Mucosa of descending colon (tissue), 3 donors: ENCODE data around the gene FIGN. TPM values are rescaled to one million over a fixed set of nuclear protein-coding genes. Genes with fewer than 3 reads are reported as not detected.

Experiments
- ATAC-seq: fragments of 200-7000 bp; cut with Tn5 transposase; one replicate; pipeline ENCODE4 v1.9.1; 2020; ENCODE audit warnings: mild to moderate bottlenecking, moderate library complexity
- DNase-seq, 3 donors: peaks; one replicate each; pipeline ENCODE4 v3.0.0-alpha.2; 2020
- H3K36me3 ChIP-seq: fragments of 200-600 bp; one replicate; pipeline ENCODE4 v1.8.0; 2021; ENCODE audit warnings: low read depth, mild to moderate bottlenecking
- H3K4me1 ChIP-seq: fragments of 200-600 bp; one replicate; pipeline ENCODE4 v1.8.0; 2021; ENCODE audit warnings: low read depth, mild to moderate bottlenecking
- H3K4me3 ChIP-seq: fragments of 200-600 bp; one replicate; pipeline ENCODE4 v1.8.0; 2021; ENCODE audit warnings: mild to moderate bottlenecking
- H3K9me3 ChIP-seq: fragments of 200-600 bp; one replicate; pipeline ENCODE4 v1.8.0; 2021; ENCODE audit warnings: mild to moderate bottlenecking
- intact Hi-C, 2 donors: fragments of 100-400 bp; cut with DNase I in 1 of 2; cut with micrococcal nuclease in 1 of 2; formaldehyde crosslinking; loops; one replicate each; pipeline versions ENCODE4 v1.11.0 to v1.11.1; 2022; cut with DNase I, micrococcal nuclease
- total RNA-seq, 3 donors: library from RNA; stranded (reverse); fragmentation: NEBNext Ultra II Directional in 2 of 3; extraction: Animal tissue kit (Norgen Biotek cat#: 25700) in 2 of 3; gene quantifications; one replicate each; pipeline versions ENCODE4 v1.2.1 to v1.2.4, GENCODE V29; 2021 to 2023
- TF ChIP-seq, protein P1 (sequence below): fragments of 200-600 bp; IDR thresholded peaks from one replicate; pipeline ENCODE4 v1.8.0; 2022; ENCODE audit warnings: antibody characterized with exemption, mild to moderate bottlenecking
- donor health status: DM: no; HTN: no; CAD: no; lungs with moderate emphysema.
- donor health status: DM: no; HTN: no; CAD: no.
- donor health status: DM: no; HTN: yes; CAD: no.

Gene FIGN
- total RNA-seq, 3 donors from 2014 or later = 0.84 to 4.1 (median 1.4) TPM

DNA sequence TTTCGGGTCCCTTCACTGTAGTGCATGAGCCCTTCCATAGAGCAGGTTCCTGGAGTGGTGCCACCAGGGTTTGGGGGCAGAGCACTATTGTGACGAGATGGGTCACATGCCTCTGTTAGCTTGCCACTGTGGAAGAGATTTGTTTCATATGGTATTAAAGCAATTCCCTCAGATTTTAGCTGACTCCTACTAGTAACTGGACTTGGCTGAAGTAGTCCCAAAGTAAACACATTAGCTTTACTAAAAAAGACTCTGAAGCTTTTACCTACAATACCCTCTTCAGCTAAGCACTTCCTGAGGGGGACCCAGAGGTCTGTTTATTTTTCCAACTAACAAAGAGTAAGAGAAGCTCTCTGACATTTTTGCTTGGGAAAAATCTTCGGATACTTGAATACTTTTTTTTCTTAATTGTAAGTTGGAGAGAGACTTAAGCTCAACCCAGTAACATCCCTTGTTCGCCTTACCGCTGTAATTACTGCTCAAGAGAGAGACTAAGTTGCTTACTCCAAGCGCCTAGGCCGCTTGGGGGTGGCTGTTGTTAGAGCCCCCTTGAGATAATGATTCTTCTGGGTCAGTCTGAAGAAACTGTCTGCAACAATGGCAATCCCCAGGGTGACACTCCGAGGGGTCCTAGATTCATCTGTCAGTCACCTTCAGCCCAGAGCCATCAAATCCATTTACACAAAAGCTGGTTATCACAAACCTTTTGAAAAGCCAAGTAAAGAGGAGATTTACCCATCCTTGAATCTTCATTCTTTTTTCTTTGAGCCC is 177.4 kb downstream of the FIGN start:
- Histone ChIP-seq H3K9me3 (no peaks in the 10 kb centered on the region), H3K4me1 (no peaks in the 10 kb centered on the region), H3K4me3 (no peak overlapping the region), H3K36me3 (no peaks in the 10 kb centered on the region)
- TF ChIP-seq, protein P1, sequence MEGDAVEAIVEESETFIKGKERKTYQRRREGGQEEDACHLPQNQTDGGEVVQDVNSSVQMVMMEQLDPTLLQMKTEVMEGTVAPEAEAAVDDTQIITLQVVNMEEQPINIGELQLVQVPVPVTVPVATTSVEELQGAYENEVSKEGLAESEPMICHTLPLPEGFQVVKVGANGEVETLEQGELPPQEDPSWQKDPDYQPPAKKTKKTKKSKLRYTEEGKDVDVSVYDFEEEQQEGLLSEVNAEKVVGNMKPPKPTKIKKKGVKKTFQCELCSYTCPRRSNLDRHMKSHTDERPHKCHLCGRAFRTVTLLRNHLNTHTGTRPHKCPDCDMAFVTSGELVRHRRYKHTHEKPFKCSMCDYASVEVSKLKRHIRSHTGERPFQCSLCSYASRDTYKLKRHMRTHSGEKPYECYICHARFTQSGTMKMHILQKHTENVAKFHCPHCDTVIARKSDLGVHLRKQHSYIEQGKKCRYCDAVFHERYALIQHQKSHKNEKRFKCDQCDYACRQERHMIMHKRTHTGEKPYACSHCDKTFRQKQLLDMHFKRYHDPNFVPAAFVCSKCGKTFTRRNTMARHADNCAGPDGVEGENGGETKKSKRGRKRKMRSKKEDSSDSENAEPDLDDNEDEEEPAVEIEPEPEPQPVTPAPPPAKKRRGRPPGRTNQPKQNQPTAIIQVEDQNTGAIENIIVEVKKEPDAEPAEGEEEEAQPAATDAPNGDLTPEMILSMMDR = no peak
- DNase-seq (no peak), ATAC-seq (no peak)
- intact Hi-C loops = no loop called here

DNA sequence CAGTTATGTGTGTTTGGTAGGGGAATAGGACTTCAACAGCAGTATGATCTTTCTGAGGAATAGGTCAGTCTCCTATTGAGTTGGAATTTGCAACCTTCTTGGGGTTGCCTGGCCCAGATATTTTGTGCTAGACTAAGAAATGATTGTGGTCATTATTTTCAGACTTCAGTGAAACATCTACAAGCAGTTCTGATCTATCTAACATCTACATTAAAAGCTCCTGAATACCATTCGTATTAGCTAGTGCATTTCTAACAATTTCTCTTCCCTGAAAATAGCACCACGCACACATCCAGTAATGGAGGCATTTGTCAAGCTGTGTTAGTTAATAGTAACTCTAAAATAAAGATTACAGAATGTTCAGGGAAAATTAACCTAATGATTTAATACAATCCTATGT is 179.3 kb downstream of the FIGN start:
- TF ChIP-seq, protein P1 = no peak
- Histone ChIP-seq H3K36me3 (no peaks in the 10 kb centered on the region), H3K9me3 (no peaks in the 10 kb centered on the region), H3K4me1 (no peaks in the 10 kb centered on the region), H3K4me3 (no peak overlapping the region)
- ATAC-seq (no peak), DNase-seq (no peak)
- intact Hi-C loops = no loop called here

DNA sequence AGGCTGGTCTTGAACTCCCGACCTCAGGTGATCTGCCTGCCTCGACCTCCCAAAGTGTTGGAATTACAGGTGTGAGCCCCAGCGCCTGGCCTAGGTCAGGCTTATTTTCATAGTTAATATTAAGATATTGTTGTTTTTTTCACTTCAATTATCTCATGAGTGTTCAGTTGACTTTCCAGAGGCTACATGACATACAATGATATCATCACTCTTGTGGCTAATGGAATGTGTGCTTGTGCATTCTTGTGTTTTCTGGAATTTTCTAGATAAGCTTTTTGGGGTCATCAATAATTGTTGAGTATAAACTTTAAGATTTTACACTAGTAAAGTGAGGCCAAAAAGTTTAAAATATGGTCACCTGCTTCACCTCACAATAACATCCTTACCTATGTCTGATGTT is 180.9 kb downstream of the FIGN start:
- intact Hi-C loops = no loop called here
- TF ChIP-seq, protein P1 = no peak
- no peak for ATAC-seq
- Histone ChIP-seq H3K4me3 (no peak overlapping the region), H3K4me1 (no peaks in the 10 kb centered on the region), H3K36me3 (no peaks in the 10 kb centered on the region), H3K9me3 (no peaks in the 10 kb centered on the region)
- DNase-seq = no peak

GRCh38 chr2:163553601-163554000 is 182.2 kb downstream of the FIGN start:
- Histone ChIP-seq H3K4me1 (no peaks in the 10 kb centered on the region), H3K4me3 (no peak overlapping the region), H3K36me3 (no peaks in the 10 kb centered on the region), H3K9me3 (no peaks in the 10 kb centered on the region)
- intact Hi-C loops = no loop called here
- DNase-seq = no peak
- TF ChIP-seq, protein P1 = no peak
- no peak for ATAC-seq

- no peaks in the 10 kb centered on the region for H3K4me1 ChIP-seq
- H3K9me3 ChIP-seq = no peaks in the 10 kb centered on the region
- H3K36me3 ChIP-seq = no peaks in the 10 kb centered on the region
- DNase-seq = no peak
- no peak for ATAC-seq
- H3K4me3 ChIP-seq = no peak overlapping the region
- TF ChIP-seq, protein P1 = no peak
- intact Hi-C loops = no loop called here
These were observed 183.1 kb downstream of the FIGN start for GRCh38 chr2:163552758-163553157.
